Neural cell (in vitro differentiated cells): ENCODE measurements around the gene NPAS2. TPM values are rescaled to one million over a fixed set of nuclear protein-coding genes. Genes with fewer than 3 reads are reported as not detected.
A peak's percentile ranks its signal among the peaks of the same experiment; 100 is the strongest.

ENCODE experiments used
- H2AFZ ChIP-seq: fragments of 200-600, 300-800 bp; sonication (generic), shearing (Covaris generic); 2 replicates; pipeline ENCODE4 v1.6.0; 2014; ENCODE audit warnings: low read depth, mild to moderate bottlenecking, antibody characterized with exemption, low read length, moderate library complexity
- H3F3A ChIP-seq: fragments of 200-600 bp; shearing (Covaris generic); 2 replicates; pipeline ENCODE4 v1.6.1; 2016; ENCODE audit warnings: mild to moderate bottlenecking, moderate library complexity, mixed read lengths, antibody characterized with exemption, low read length; ENCODE audit not compliant: insufficient read depth, poor library complexity, severe bottlenecking
- H3K27ac ChIP-seq: fragments of 200-600, 300-800 bp; sonication (generic), shearing (Covaris generic); 2 replicates; pipeline ENCODE4 v1.5.1; 2014; ENCODE audit warnings: mild to moderate bottlenecking, low read length, moderate library complexity
- H3K27me3 ChIP-seq: fragments of 300-800, 200-600 bp; sonication (generic), shearing (Covaris generic); 2 replicates; pipeline ENCODE4 v1.6.0; 2014; ENCODE audit warnings: mild to moderate bottlenecking, low read depth, low read length, moderate library complexity; ENCODE audit not compliant: insufficient read depth
- H3K36me3 ChIP-seq: fragments of 300-800, 200-600 bp; sonication (generic), shearing (Covaris generic); 2 replicates; pipeline ENCODE4 v1.5.1; 2014; ENCODE audit warnings: mild to moderate bottlenecking, antibody characterized with exemption, low read length, moderate library complexity; ENCODE audit not compliant: insufficient read depth
- H3K4me2 ChIP-seq: fragments of 300-800, 200-600 bp; sonication (generic), shearing (Covaris generic); 2 replicates; pipeline ENCODE4 v1.6.0; 2014; ENCODE audit warnings: mild to moderate bottlenecking, low read length
- H3K4me3 ChIP-seq: fragments of 300-800, 200-600 bp; sonication (generic), shearing (Covaris generic); 2 replicates; pipeline ENCODE4 v1.5.1; 2014; ENCODE audit warnings: mild to moderate bottlenecking, low read length, moderate library complexity
- H3K79me2 ChIP-seq: fragments of 200-600 bp; shearing (Covaris generic); replicated peaks from 2 replicates; pipeline ENCODE4 v1.6.0; 2014; ENCODE audit warnings: mild to moderate bottlenecking, low read length, moderate library complexity; ENCODE audit not compliant: insufficient read depth
- H3K9ac ChIP-seq: fragments of 300-800, 200-600 bp; sonication (generic), shearing (Covaris generic); 2 replicates; pipeline ENCODE4 v1.6.1; 2016; ENCODE audit warnings: mild to moderate bottlenecking, low read length, mixed read lengths
- H3K9me2 ChIP-seq: fragments of 200-600 bp; shearing (Covaris generic); 2 replicates; pipeline ENCODE4 v1.6.1; 2016; ENCODE audit warnings: mild to moderate bottlenecking, low read length, mixed read lengths; ENCODE audit not compliant: insufficient read depth
- H3K9me3 ChIP-seq: fragments of 200-600, 300-800 bp; sonication (generic), shearing (Covaris generic); 2 replicates; pipeline ENCODE4 v1.6.1; 2016; ENCODE audit warnings: mild to moderate bottlenecking, mixed run types, low read length, moderate library complexity, mixed read lengths
- H4K20me1 ChIP-seq: fragments of 200-600 bp; shearing (Covaris generic); 2 replicates; pipeline ENCODE4 v1.6.1; 2016; ENCODE audit warnings: mild to moderate bottlenecking, mixed run types; ENCODE audit not compliant: insufficient read depth
- CTCF ChIP-seq: fragments of 450-650 bp; IDR thresholded peaks from 2 replicates; pipeline ENCODE4 v1.5.1; 2014; ENCODE audit warnings: antibody characterized with exemption, mild to moderate bottlenecking, moderate library complexity; ENCODE audit not compliant: poor library complexity, severe bottlenecking
- EP300 ChIP-seq: fragments of 450-650 bp; conservative IDR thresholded peaks from 2 replicates; pipeline ENCODE4 v1.6.1; 2014; ENCODE audit warnings: antibody characterized with exemption, mild to moderate bottlenecking, moderate library complexity; ENCODE audit not compliant: poor library complexity, severe bottlenecking
- EZH2 ChIP-seq: fragments of 200-600, 300-800 bp; shearing (Covaris generic), sonication (generic); IDR thresholded peaks from 2 replicates; pipeline ENCODE4 v1.6.1; 2014; ENCODE audit warnings: antibody characterized with exemption, low read length, borderline replicate concordance, mild to moderate bottlenecking; ENCODE audit not compliant: insufficient read depth, poor library complexity, severe bottlenecking
- MXI1 ChIP-seq: fragments of 450-650 bp; conservative IDR thresholded peaks from 2 replicates; pipeline ENCODE4 v1.6.1; 2014; ENCODE audit warnings: antibody characterized with exemption, mild to moderate bottlenecking; ENCODE audit not compliant: poor library complexity, severe bottlenecking
- POLR2AphosphoS5 ChIP-seq: IDR thresholded peaks from 2 replicates; pipeline ENCODE4 v1.6.1; 2012
- RAD21 ChIP-seq: fragments of 450-650 bp; conservative IDR thresholded peaks from 2 replicates; pipeline ENCODE4 v1.6.1; 2014; ENCODE audit warnings: antibody characterized with exemption, mild to moderate bottlenecking, moderate library complexity
- REST ChIP-seq: IDR thresholded peaks from 2 replicates; pipeline ENCODE4 v1.6.1; 2012; ENCODE audit warnings: borderline replicate concordance
- SMC3 ChIP-seq: fragments of 450-650 bp; conservative IDR thresholded peaks from 2 replicates; pipeline ENCODE4 v1.6.1; 2014; ENCODE audit warnings: antibody characterized with exemption, mild to moderate bottlenecking, moderate library complexity; ENCODE audit not compliant: poor library complexity
- TAF1 ChIP-seq: IDR thresholded peaks from 2 replicates; pipeline ENCODE4 v1.6.1; 2012; ENCODE audit warnings: low read depth
- polyA plus RNA-seq: library from polyadenylated mRNA; depleted of rRNA; stranded (reverse); fragments of >200 nt; gene quantifications from 2 replicates; pipeline ENCODE4 v1.2.3, GENCODE V29; 2014

Gene NPAS2
- polyA plus RNA-seq, 1 donor from 2014 or later, result 2.1 TPM

GRCh38 chr2:100983684-100984310, 163.9 kb downstream of the NPAS2 start:
- H3K27me3 ChIP-seq, result no peaks in the 10 kb centered on the region
- H3K9me3 ChIP-seq, result no peaks in the 10 kb centered on the region
- no peaks in the 10 kb centered on the region for H3F3A ChIP-seq
- no peak overlapping the region for H2AFZ ChIP-seq
- H3K9me2 ChIP-seq, result no peaks in the 10 kb centered on the region
- TF ChIP-seq TAF1 (no peak), CTCF (no peak), MXI1 (no peak), REST (no peak), POLR2AphosphoS5 (no peak), EP300 (no peak), SMC3 (no peak)
- no peaks in the 10 kb centered on the region for H3K79me2 ChIP-seq
- H3K36me3 ChIP-seq, result no peaks in the 10 kb centered on the region
- no peak overlapping the region for H3K4me2 ChIP-seq
- no peak overlapping the region for H3K4me3 ChIP-seq
- H3K9ac ChIP-seq, result no peak overlapping the region
- no peaks in the 10 kb centered on the region for H4K20me1 ChIP-seq
- no peak overlapping the region for H3K27ac ChIP-seq

- TF ChIP-seq TAF1 (no peak), EZH2 (no peak), RAD21 (peak; percentile 98), SMC3 (peak; percentile 100), CTCF (peak; percentile 97), POLR2AphosphoS5 (no peak)
- H3K4me2 ChIP-seq, result no peak overlapping the region
Observed at GRCh38 chr2:100984892-100985307, 165.0 kb downstream of the NPAS2 start.

More at GRCh38 chr2:100984892-100985307, 165.0 kb downstream of the NPAS2 start:
- Histone ChIP-seq H3K4me3 (no peak overlapping the region), H3K36me3 (no peaks in the 10 kb centered on the region), H3K9me3 (no peaks in the 10 kb centered on the region), H3K9me2 (no peaks in the 10 kb centered on the region), H3K27me3 (no peaks in the 10 kb centered on the region), H3K27ac (no peak overlapping the region), H3K79me2 (no peaks in the 10 kb centered on the region), H3K9ac (no peak overlapping the region), H4K20me1 (no peaks in the 10 kb centered on the region), H2AFZ (no peak overlapping the region), H3F3A (no peaks in the 10 kb centered on the region)
